Muscle of leg (tissue), 11 donors: ENCODE data around the gene EZR. TPM values are rescaled to one million over a fixed set of nuclear protein-coding genes. Genes with fewer than 3 reads are reported as not detected.

Experiments used
- DNase-seq: peaks from one replicate; pipeline ENCODE4 v3.0.0; 2013
- H3K27ac ChIP-seq: one replicate; pipeline ENCODE4 v1.5.1; 2013; ENCODE audit warnings: mild to moderate bottlenecking, low read length, control low read depth
- H3K27me3 ChIP-seq: one replicate; pipeline ENCODE4 v1.6.1; 2013; ENCODE audit warnings: low read length; ENCODE audit not compliant: control insufficient read depth, insufficient read depth
- H3K36me3 ChIP-seq: one replicate; pipeline ENCODE4 v1.6.1; 2013; ENCODE audit warnings: low read length; ENCODE audit not compliant: control insufficient read depth, insufficient read depth
- H3K4me1 ChIP-seq: one replicate; pipeline ENCODE4 v1.6.1; 2013; ENCODE audit warnings: low read length; ENCODE audit not compliant: control insufficient read depth, insufficient read depth
- H3K4me3 ChIP-seq: one replicate; pipeline ENCODE4 v1.5.1; 2013; ENCODE audit warnings: low read length, control low read depth
- H3K9me3 ChIP-seq: replicated peaks from 2 replicates; pipeline ENCODE4 v1.6.1; 2013; ENCODE audit warnings: low read depth, low read length; ENCODE audit not compliant: control insufficient read depth
- WGBS: methylation state at CpG from one replicate; pipeline ENCODE4 v1.1.5; 2013; ENCODE audit warnings: missing lambda C conversion rate; ENCODE audit not compliant: insufficient coverage; 5-methylcytosine and 5-hydroxymethylcytosine counted together
- polyA plus RNA-seq, 8 donors: library from polyadenylated mRNA; unstranded; fragments of 120-200 nt; gene quantifications; one replicate each; pipeline versions ENCODE4 v1.2.1 to v1.2.3, GENCODE V29; 2013; ENCODE audit warnings: inconsistent platforms in 1 of 8, low replicate concordance in 1 of 8; ENCODE audit not compliant: insufficient read length in 8 of 8, insufficient read depth in 1 of 8
- total RNA-seq: library from RNA; stranded (reverse); fragments of 120-200 nt; gene quantifications from one replicate; pipeline ENCODE4 v1.2.4, GENCODE V29; 2013

The EZR gene
- total and polyA plus RNA-seq, 9 donors, result 23.3 to 58.5 (median 37.8) TPM

- Histone ChIP-seq H3K36me3 (peaks cover 80% of the 10 kb centered on the region), H3K4me3 (no peak overlapping the region), H3K9me3 (no peaks in the 10 kb centered on the region), H3K4me1 (peaks cover 39% of the 10 kb centered on the region), H3K27me3 (no peaks in the 10 kb centered on the region), H3K27ac (no peak overlapping the region)
- no peak for DNase-seq
- WGBS, result 85% methylated on average over 7 of the region's 13 CpGs
Observed at GRCh38 chr6:158769234-158769770, 49.9 kb downstream of the EZR start.

- Histone ChIP-seq H3K27me3 (no peaks in the 10 kb centered on the region), H3K4me1 (peaks cover 30% of the 10 kb centered on the region), H3K4me3 (no peak overlapping the region), H3K9me3 (no peaks in the 10 kb centered on the region), H3K27ac (no peak overlapping the region), H3K36me3 (peaks cover 82% of the 10 kb centered on the region)
- no peak for DNase-seq
- WGBS, result 81% methylated on average over 7 of the region's 8 CpGs
Observed at GRCh38 chr6:158768436-158768835, 50.7 kb downstream of the EZR start.

GRCh38 chr6:158767709-158768108, 51.5 kb downstream of the EZR start:
- WGBS, result 90% methylated on average over 2 of the region's 6 CpGs
- H3K4me1 ChIP-seq, result peaks cover 30% of the 10 kb centered on the region
- no peak overlapping the region for H3K4me3 ChIP-seq
- no peaks in the 10 kb centered on the region for H3K27me3 ChIP-seq
- H3K36me3 ChIP-seq, result peaks cover 82% of the 10 kb centered on the region
- no peak for DNase-seq
- H3K27ac ChIP-seq, result no peak overlapping the region
- no peaks in the 10 kb centered on the region for H3K9me3 ChIP-seq

GRCh38 chr6:158766621-158767455, 52.3 kb downstream of the EZR start:
- no peak for DNase-seq
- no peak overlapping the region for H3K27ac ChIP-seq
- no peaks in the 10 kb centered on the region for H3K9me3 ChIP-seq
- 87% methylated on average over 27 of the region's 38 CpGs for WGBS
- H3K27me3 ChIP-seq, result no peaks in the 10 kb centered on the region
- H3K4me1 ChIP-seq, result peaks cover 30% of the 10 kb centered on the region
- no peak overlapping the region for H3K4me3 ChIP-seq
- H3K36me3 ChIP-seq, result peaks cover 78% of the 10 kb centered on the region

- Histone ChIP-seq H3K4me3 (no peak overlapping the region), H3K27me3 (no peaks in the 10 kb centered on the region), H3K9me3 (no peaks in the 10 kb centered on the region), H3K27ac (no peak overlapping the region), H3K4me1 (peaks cover 24% of the 10 kb centered on the region), H3K36me3 (peaks cover 70% of the 10 kb centered on the region)
- WGBS, result 71% methylated on average over 6 of the region's 13 CpGs
- DNase-seq, result no peak
Observed at GRCh38 chr6:158765499-158766068, 53.6 kb downstream of the EZR start.

GRCh38 chr6:158764926-158765325, 54.2 kb downstream of the EZR start:
- WGBS, result 93% methylated on average over 9 of the region's 9 CpGs
- H3K4me3 ChIP-seq, result no peak overlapping the region
- H3K36me3 ChIP-seq, result peaks cover 64% of the 10 kb centered on the region
- H3K27ac ChIP-seq, result no peak overlapping the region
- no peak for DNase-seq
- peaks cover 24% of the 10 kb centered on the region for H3K4me1 ChIP-seq
- H3K27me3 ChIP-seq, result no peaks in the 10 kb centered on the region
- no peaks in the 10 kb centered on the region for H3K9me3 ChIP-seq

GRCh38 chr6:158764183-158764849, 54.9 kb downstream of the EZR start:
- peaks cover 58% of the 10 kb centered on the region for H3K36me3 ChIP-seq
- DNase-seq, result no peak
- H3K9me3 ChIP-seq, result no peaks in the 10 kb centered on the region
- no peak overlapping the region for H3K27ac ChIP-seq
- 86% methylated on average over 5 of the region's 14 CpGs for WGBS
- no peaks in the 10 kb centered on the region for H3K27me3 ChIP-seq
- no peak overlapping the region for H3K4me3 ChIP-seq
- peaks cover 21% of the 10 kb centered on the region for H3K4me1 ChIP-seq

- no peaks in the 10 kb centered on the region for H3K9me3 ChIP-seq
- 61% methylated on average over 8 of the region's 11 CpGs for WGBS
- DNase-seq, result no peak
- H3K36me3 ChIP-seq, result peaks cover 51% of the 10 kb centered on the region
- H3K27me3 ChIP-seq, result no peaks in the 10 kb centered on the region
- H3K27ac ChIP-seq, result no peak overlapping the region
- peaks cover 21% of the 10 kb centered on the region for H3K4me1 ChIP-seq
- H3K4me3 ChIP-seq, result no peak overlapping the region
Observed at GRCh38 chr6:158763434-158764182, 55.6 kb downstream of the EZR start.

- no peaks in the 10 kb centered on the region for H3K9me3 ChIP-seq
- DNase-seq, result no peak
- no peak overlapping the region for H3K4me3 ChIP-seq
- peaks cover 45% of the 10 kb centered on the region for H3K36me3 ChIP-seq
- no peak overlapping the region for H3K27ac ChIP-seq
- 72% methylated on average over 8 of the region's 12 CpGs for WGBS
- H3K27me3 ChIP-seq, result no peaks in the 10 kb centered on the region
- H3K4me1 ChIP-seq, result peaks cover 27% of the 10 kb centered on the region
Observed at GRCh38 chr6:158762787-158763433, 56.3 kb downstream of the EZR start.
